ENCODE results near the gene MUTYH. TPM values are rescaled to one million over a fixed set of nuclear protein-coding genes. Genes with fewer than 3 reads are reported as not detected.

Gene MUTYH
- total RNA-seq, 1 donor from 2014 or later, result 48.2 TPM

GRCh38 chr1:45327644-45328515, 12.4 kb downstream of the MUTYH start:
- Histone ChIP-seq H3K9ac (no peak overlapping the region), H3K27me3 (no peaks in the 10 kb centered on the region), H3K4me1 (peaks cover 17% of the 10 kb centered on the region), H3K9me3 (ENCODE audit: low read depth) (no peaks in the 10 kb centered on the region), H3K4me2 (no peak overlapping the region), H3F3A (ENCODE audit: low read depth) (peaks cover 34% of the 10 kb centered on the region), H3K36me3 (no peaks in the 10 kb centered on the region), H4K20me1 (ENCODE audit: low read depth) (no peaks in the 10 kb centered on the region), H2AFZ (replicated peaks) (no peak overlapping the region), H3K27ac (peak overlapping the region; percentile 34), H3K79me2 (ENCODE audit: low read depth) (no peaks in the 10 kb centered on the region), H3K4me3 (no peak overlapping the region)
- TF ChIP-seq EZH2 (IDR thresholded peaks at IDR 0.05), result no peak
- no peak for TF ChIP-seq EZH2phosphoT487 (IDR thresholded peaks at IDR 0.05)
- TF ChIP-seq CTCF (IDR thresholded peaks at IDR 0.05), result no peak
- H3K4me3 Mint-ChIP-seq, result no peak overlapping the region
- peaks cover 32% of the 10 kb centered on the region for H3K4me1 Mint-ChIP-seq
- no peak overlapping the region for H3K27ac Mint-ChIP-seq
- no peak for DNase-seq (ENCODE audit: low spot score)
- H3K9me3 Mint-ChIP-seq, result no peaks in the 10 kb centered on the region
- H3K36me3 Mint-ChIP-seq, result peaks cover 9% of the 10 kb centered on the region
- H3K27me3 Mint-ChIP-seq (ENCODE audit: insufficient read depth, low read depth), result peaks cover 8% of the 10 kb centered on the region

GRCh38 chr1:45326627-45327623, 13.3 kb downstream of the MUTYH start, which contains the start of gene HPDL:
Gene HPDL (plus strand): TSS chr1:45326895. CDS start chr1:45327149, 254 bp downstream.
- Histone ChIP-seq H3K27ac (peak within 1 kb of the TSS; percentile 34), H3K79me2 (ENCODE audit: low read depth) (no peaks in the 10 kb centered on the region), H3K36me3 (no peaks in the 10 kb centered on the region), H3K9ac (no peak within 1 kb of the TSS), H3K4me2 (peak within 1 kb of the TSS; percentile 50), H3K4me3 (no peak within 1 kb of the TSS), H4K20me1 (ENCODE audit: low read depth) (no peaks in the 10 kb centered on the region), H3K9me3 (ENCODE audit: low read depth) (no peaks in the 10 kb centered on the region), H3K4me1 (peaks cover 19% of the 10 kb centered on the region), H3F3A (ENCODE audit: low read depth) (peaks cover 34% of the 10 kb centered on the region), H3K27me3 (no peaks in the 10 kb centered on the region), H2AFZ (replicated peaks) (no peak within 1 kb of the TSS)
- H3K36me3 Mint-ChIP-seq, result peaks cover 9% of the 10 kb centered on the region
- H3K9me3 Mint-ChIP-seq, result no peaks in the 10 kb centered on the region
- peak within 1 kb of the TSS; percentile 76 for H3K4me3 Mint-ChIP-seq
- peaks cover 8% of the 10 kb centered on the region for H3K27me3 Mint-ChIP-seq (ENCODE audit: insufficient read depth, low read depth)
- peak; percentile 77 for DNase-seq (ENCODE audit: low spot score)
- H3K27ac Mint-ChIP-seq, result peak within 1 kb of the TSS; percentile 81
- H3K4me1 Mint-ChIP-seq, result peaks cover 34% of the 10 kb centered on the region
- no peak for TF ChIP-seq CTCF (IDR thresholded peaks at IDR 0.05)
- TF ChIP-seq EZH2 (IDR thresholded peaks at IDR 0.05), result no peak
- TF ChIP-seq EZH2phosphoT487 (IDR thresholded peaks at IDR 0.05), result no peak

- H3K4me2 ChIP-seq, result peak overlapping the region; percentile 50
- Mint-ChIP-seq H3K27me3 (ENCODE audit: insufficient read depth, low read depth) (peaks cover 8% of the 10 kb centered on the region), H3K4me1 (peaks cover 38% of the 10 kb centered on the region), H3K9me3 (no peaks in the 10 kb centered on the region), H3K36me3 (peaks cover 9% of the 10 kb centered on the region), H3K27ac (peak overlapping the region; percentile 81), H3K4me3 (peak overlapping the region; percentile 76)
- no peak overlapping the region for H3K27ac ChIP-seq
- peaks cover 34% of the 10 kb centered on the region for H3F3A ChIP-seq (ENCODE audit: low read depth)
- no peak for TF ChIP-seq EZH2phosphoT487 (IDR thresholded peaks at IDR 0.05)
- no peak for TF ChIP-seq CTCF (IDR thresholded peaks at IDR 0.05)
- no peak for TF ChIP-seq EZH2 (IDR thresholded peaks at IDR 0.05)
- no peaks in the 10 kb centered on the region for H3K79me2 ChIP-seq (ENCODE audit: low read depth)
- H3K4me3 ChIP-seq, result no peak overlapping the region
- no peaks in the 10 kb centered on the region for H3K27me3 ChIP-seq
- no peak for DNase-seq (ENCODE audit: low spot score)
- no peaks in the 10 kb centered on the region for H4K20me1 ChIP-seq (ENCODE audit: low read depth)
- H3K9ac ChIP-seq, result no peak overlapping the region
- H3K9me3 ChIP-seq (ENCODE audit: low read depth), result no peaks in the 10 kb centered on the region
- H3K36me3 ChIP-seq, result no peaks in the 10 kb centered on the region
- H3K4me1 ChIP-seq, result peaks cover 28% of the 10 kb centered on the region
- no peak overlapping the region for H2AFZ ChIP-seq (replicated peaks)
Observed at GRCh38 chr1:45325851-45326506, 14.3 kb downstream of the MUTYH start.

Measured in neural progenitor cell (in vitro differentiated cells).